ENCODE data around the gene SPPL3. TPM values are rescaled to one million over a fixed set of nuclear protein-coding genes. Genes with fewer than 3 reads are reported as not detected.

The SPPL3 gene
- total RNA-seq, 1 donor, result 44.5 TPM

GRCh38 chr12:120870415-120870814 lies 33.7 kb downstream of the SPPL3 start:
- H3K4me3 ChIP-seq (ENCODE audit: low read length), result no peak overlapping the region
- peaks cover 41% of the 10 kb centered on the region for H3K4me1 ChIP-seq (ENCODE audit: insufficient read depth, low read length)
- H3K9me3 ChIP-seq (ENCODE audit: low read depth, low read length), result no peaks in the 10 kb centered on the region
- H3K27me3 ChIP-seq (ENCODE audit: insufficient read depth, low read length), result no peaks in the 10 kb centered on the region

DNA sequence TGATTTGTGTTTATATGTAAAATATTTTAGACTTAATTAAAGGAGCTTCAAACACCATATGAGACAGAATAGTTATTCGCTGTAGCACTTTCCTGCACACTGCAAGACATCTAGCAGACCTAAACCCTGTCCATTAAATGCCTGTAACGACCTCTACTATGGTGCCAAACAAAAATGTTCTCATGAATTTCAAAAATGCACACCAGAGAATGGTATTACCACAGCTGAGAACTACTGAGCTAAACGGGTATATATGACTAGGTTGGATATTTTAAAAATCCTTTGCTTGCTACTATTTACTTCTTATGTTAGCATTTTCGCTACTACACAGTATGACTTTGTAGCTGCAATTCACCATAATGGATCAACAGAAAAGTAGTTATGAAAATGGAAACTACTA lies 34.8 kb downstream of the SPPL3 start:
- Histone ChIP-seq H3K4me3 (ENCODE audit: low read length) (no peak overlapping the region), H3K4me1 (ENCODE audit: insufficient read depth, low read length) (peaks cover 40% of the 10 kb centered on the region), H3K27me3 (ENCODE audit: insufficient read depth, low read length) (no peaks in the 10 kb centered on the region), H3K9me3 (ENCODE audit: low read depth, low read length) (no peaks in the 10 kb centered on the region)

- H3K9me3 ChIP-seq (ENCODE audit: low read depth, low read length), result no peaks in the 10 kb centered on the region
- H3K4me3 ChIP-seq (ENCODE audit: low read length), result no peak overlapping the region
- H3K4me1 ChIP-seq (ENCODE audit: insufficient read depth, low read length), result peaks cover 18% of the 10 kb centered on the region
- no peaks in the 10 kb centered on the region for H3K27me3 ChIP-seq (ENCODE audit: insufficient read depth, low read length)
These were observed 38.0 kb downstream of the SPPL3 start for GRCh38 chr12:120866108-120866507.

- Histone ChIP-seq H3K27me3 (ENCODE audit: insufficient read depth, low read length) (no peaks in the 10 kb centered on the region), H3K9me3 (ENCODE audit: low read depth, low read length) (no peaks in the 10 kb centered on the region), H3K4me1 (ENCODE audit: insufficient read depth, low read length) (peaks cover 18% of the 10 kb centered on the region), H3K4me3 (ENCODE audit: low read length) (no peak overlapping the region)
These were observed 39.1 kb downstream of the SPPL3 start for GRCh38 chr12:120865098-120865497.

GRCh38 chr12:120862664-120863063 lies 41.5 kb downstream of the SPPL3 start:
- Histone ChIP-seq H3K4me1 (ENCODE audit: insufficient read depth, low read length) (peaks cover 20% of the 10 kb centered on the region), H3K27me3 (ENCODE audit: insufficient read depth, low read length) (no peaks in the 10 kb centered on the region), H3K4me3 (ENCODE audit: low read length) (no peak overlapping the region)

GRCh38 chr12:120861074-120861795 lies 42.9 kb downstream of the SPPL3 start:
- Histone ChIP-seq H3K4me1 (ENCODE audit: insufficient read depth, low read length) (peaks cover 27% of the 10 kb centered on the region), H3K27me3 (ENCODE audit: insufficient read depth, low read length) (no peaks in the 10 kb centered on the region), H3K9me3 (ENCODE audit: low read depth, low read length) (no peaks in the 10 kb centered on the region), H3K4me3 (ENCODE audit: low read length) (no peak overlapping the region)

More at GRCh38 chr12:120862664-120863063, 41.5 kb downstream of the SPPL3 start:
- no peaks in the 10 kb centered on the region for H3K9me3 ChIP-seq (ENCODE audit: low read depth, low read length)

DNA sequence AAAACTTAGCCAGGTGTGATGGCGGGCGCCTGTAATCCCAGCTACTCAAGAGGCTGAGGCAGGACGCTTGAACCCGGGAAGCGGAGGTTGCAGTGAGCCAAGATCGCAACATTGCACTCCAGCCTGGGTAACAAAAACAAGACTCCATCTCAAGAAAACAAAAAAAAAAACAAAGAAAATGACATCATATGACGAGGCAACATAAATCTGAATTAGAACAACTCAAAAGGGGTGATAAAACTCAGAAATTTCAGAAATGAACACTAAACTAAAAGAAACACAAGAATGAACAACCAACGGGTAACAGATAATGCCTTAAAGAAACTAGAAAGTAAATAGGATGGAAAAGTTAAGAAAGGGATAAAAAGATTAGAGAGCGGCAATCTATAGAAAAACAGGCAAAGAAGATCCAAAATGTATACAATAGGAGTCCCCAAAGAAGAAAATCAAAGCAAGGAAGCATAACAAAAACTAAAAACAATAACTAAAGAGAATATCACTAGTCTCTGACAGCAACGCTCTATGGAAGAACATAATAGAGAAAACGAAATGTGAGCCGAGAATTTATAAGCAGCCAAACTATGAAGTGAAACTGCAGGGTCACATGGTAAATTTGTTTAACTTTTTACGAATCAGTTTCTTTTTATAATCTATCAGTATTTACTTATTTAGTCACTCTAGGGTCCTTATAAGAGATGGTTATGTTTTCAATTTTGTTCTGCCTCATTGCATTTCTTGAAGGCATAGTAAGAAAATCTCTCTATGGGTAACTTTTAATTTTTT lies 45.7 kb downstream of the SPPL3 start:
- Histone ChIP-seq H3K27me3 (ENCODE audit: insufficient read depth, low read length) (no peaks in the 10 kb centered on the region), H3K4me3 (ENCODE audit: low read length) (no peak overlapping the region), H3K9me3 (ENCODE audit: low read depth, low read length) (no peaks in the 10 kb centered on the region), H3K4me1 (ENCODE audit: insufficient read depth, low read length) (peaks cover 32% of the 10 kb centered on the region)

DNA sequence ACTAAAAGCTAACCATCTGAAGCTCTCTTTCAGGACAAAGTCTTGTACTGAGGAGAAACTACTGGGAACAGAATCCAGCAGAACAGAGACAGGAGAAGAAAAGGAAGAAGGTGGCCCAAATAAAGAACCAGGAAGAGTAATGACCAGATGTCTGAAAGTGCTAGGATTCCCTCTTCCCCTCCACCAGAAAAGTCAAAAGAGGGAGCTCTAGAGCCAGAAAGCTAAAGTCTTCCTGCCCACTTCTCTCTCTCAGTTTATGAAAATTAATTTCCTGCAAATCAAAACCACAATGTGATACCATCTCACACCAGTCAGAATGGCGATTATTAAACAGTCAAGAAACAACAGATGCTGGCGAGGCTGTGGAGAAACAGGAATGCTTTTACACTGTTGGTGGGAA lies 47.2 kb downstream of the SPPL3 start:
- Histone ChIP-seq H3K9me3 (ENCODE audit: low read depth, low read length) (no peaks in the 10 kb centered on the region), H3K4me1 (ENCODE audit: insufficient read depth, low read length) (peaks cover 38% of the 10 kb centered on the region), H3K27me3 (ENCODE audit: insufficient read depth, low read length) (no peaks in the 10 kb centered on the region), H3K4me3 (ENCODE audit: low read length) (no peak overlapping the region)

GRCh38 chr12:120855823-120856588 lies 48.2 kb downstream of the SPPL3 start:
- Histone ChIP-seq H3K4me1 (ENCODE audit: insufficient read depth, low read length) (peaks cover 48% of the 10 kb centered on the region), H3K4me3 (ENCODE audit: low read length) (no peak overlapping the region), H3K9me3 (ENCODE audit: low read depth, low read length) (no peaks in the 10 kb centered on the region), H3K27me3 (ENCODE audit: insufficient read depth, low read length) (no peaks in the 10 kb centered on the region)

- Histone ChIP-seq H3K9me3 (ENCODE audit: low read depth, low read length) (no peaks in the 10 kb centered on the region), H3K27me3 (ENCODE audit: insufficient read depth, low read length) (no peaks in the 10 kb centered on the region), H3K4me1 (ENCODE audit: insufficient read depth, low read length) (peaks cover 59% of the 10 kb centered on the region), H3K4me3 (ENCODE audit: low read length) (no peak overlapping the region)
These were observed 49.4 kb downstream of the SPPL3 start for GRCh38 chr12:120854804-120855203.

DNA sequence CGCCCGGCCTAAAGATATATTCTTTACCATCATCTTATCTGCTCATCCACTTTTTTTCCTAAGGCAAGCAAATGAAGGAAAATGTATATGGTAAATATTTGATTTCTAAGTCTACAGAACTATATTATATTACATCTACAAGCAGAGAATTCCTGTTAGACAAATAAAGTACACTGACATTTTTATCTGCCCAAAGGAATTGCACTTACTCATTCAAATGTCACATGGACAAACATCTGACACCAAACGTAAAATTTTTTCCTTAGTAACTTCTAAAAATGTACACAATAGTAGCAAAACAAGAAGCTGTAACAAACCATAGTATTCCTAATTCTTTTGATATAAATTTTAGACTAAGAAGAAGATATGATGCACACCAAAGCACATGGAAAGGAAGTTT lies 51.0 kb downstream of the SPPL3 start:
- H3K4me3 ChIP-seq (ENCODE audit: low read length), result no peak overlapping the region
- no peaks in the 10 kb centered on the region for H3K27me3 ChIP-seq (ENCODE audit: insufficient read depth, low read length)
- H3K9me3 ChIP-seq (ENCODE audit: low read depth, low read length), result no peaks in the 10 kb centered on the region
- H3K4me1 ChIP-seq (ENCODE audit: insufficient read depth, low read length), result peaks cover 63% of the 10 kb centered on the region

DNA sequence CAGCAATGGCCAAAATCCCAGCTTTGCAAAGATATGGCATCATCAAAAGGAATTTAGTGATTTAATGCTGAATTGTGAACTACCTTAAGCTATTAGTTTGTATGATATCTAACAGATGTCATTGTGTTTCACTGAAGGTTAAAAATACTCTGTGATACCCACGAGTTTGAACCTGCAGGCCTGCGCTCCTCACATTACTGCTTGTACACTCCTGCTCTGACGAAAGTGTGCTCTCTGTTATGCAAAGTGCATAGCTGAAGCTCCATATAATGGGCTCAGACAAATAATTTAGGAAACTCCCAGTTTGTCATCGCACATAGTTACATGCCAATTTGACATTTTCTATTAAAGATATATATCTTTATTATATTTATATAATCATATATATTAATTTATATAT lies 52.2 kb downstream of the SPPL3 start:
- Histone ChIP-seq H3K4me3 (ENCODE audit: low read length) (no peak overlapping the region), H3K4me1 (ENCODE audit: insufficient read depth, low read length) (peaks cover 64% of the 10 kb centered on the region), H3K9me3 (ENCODE audit: low read depth, low read length) (no peaks in the 10 kb centered on the region), H3K27me3 (ENCODE audit: insufficient read depth, low read length) (no peaks in the 10 kb centered on the region)

GRCh38 chr12:120851444-120851843 lies 52.7 kb downstream of the SPPL3 start:
- H3K4me3 ChIP-seq (ENCODE audit: low read length), result no peak overlapping the region
- no peaks in the 10 kb centered on the region for H3K9me3 ChIP-seq (ENCODE audit: low read depth, low read length)
- peaks cover 59% of the 10 kb centered on the region for H3K4me1 ChIP-seq (ENCODE audit: insufficient read depth, low read length)
- no peaks in the 10 kb centered on the region for H3K27me3 ChIP-seq (ENCODE audit: insufficient read depth, low read length)

DNA sequence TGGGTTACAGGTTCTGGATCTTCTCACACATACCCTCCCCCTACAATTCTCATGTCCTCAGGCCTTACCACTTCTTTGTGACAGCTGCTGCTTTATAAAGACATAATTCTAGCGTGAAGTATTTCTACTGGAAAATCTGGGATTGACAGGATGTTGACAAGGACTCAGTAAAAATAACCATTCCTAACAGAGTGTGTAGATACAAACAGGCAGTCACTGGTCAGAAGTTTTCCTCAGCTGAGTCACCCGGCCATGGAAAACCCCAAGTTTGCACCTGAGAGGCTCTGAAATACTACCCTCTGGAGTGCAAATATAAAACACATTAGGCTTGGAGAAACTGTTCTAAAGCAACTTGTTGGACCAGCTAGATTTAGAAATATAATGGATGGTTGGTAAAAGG lies 54.4 kb downstream of the SPPL3 start:
- peaks cover 55% of the 10 kb centered on the region for H3K4me1 ChIP-seq (ENCODE audit: insufficient read depth, low read length)
- H3K9me3 ChIP-seq (ENCODE audit: low read depth, low read length), result no peaks in the 10 kb centered on the region
- H3K27me3 ChIP-seq (ENCODE audit: insufficient read depth, low read length), result no peaks in the 10 kb centered on the region
- no peak overlapping the region for H3K4me3 ChIP-seq (ENCODE audit: low read length)

GRCh38 chr12:120847814-120848213 lies 56.3 kb downstream of the SPPL3 start:
- Histone ChIP-seq H3K4me3 (ENCODE audit: low read length) (no peak overlapping the region), H3K4me1 (ENCODE audit: insufficient read depth, low read length) (peaks cover 48% of the 10 kb centered on the region), H3K27me3 (ENCODE audit: insufficient read depth, low read length) (no peaks in the 10 kb centered on the region), H3K9me3 (ENCODE audit: low read depth, low read length) (no peaks in the 10 kb centered on the region)

All from mononuclear cell (primary cell).